C4-2B (cell line): ENCODE results near the gene RAD23B.

Experiments
- H3K27ac ChIP-seq: fragments of 450-650 bp; 2 replicates; pipeline ENCODE4 v1.5.1; 2017
- ZFX ChIP-seq: fragments of 450-650 bp; IDR thresholded peaks from 2 replicates; pipeline ENCODE4 v1.6.1; 2017
- TF ChIP-seq, protein P1 (sequence below): fragments of 450-650 bp; conservative IDR thresholded peaks from 2 replicates; pipeline ENCODE4 v1.5.1; 2017; ENCODE audit warnings: mild to moderate bottlenecking

The RAD23B gene

DNA sequence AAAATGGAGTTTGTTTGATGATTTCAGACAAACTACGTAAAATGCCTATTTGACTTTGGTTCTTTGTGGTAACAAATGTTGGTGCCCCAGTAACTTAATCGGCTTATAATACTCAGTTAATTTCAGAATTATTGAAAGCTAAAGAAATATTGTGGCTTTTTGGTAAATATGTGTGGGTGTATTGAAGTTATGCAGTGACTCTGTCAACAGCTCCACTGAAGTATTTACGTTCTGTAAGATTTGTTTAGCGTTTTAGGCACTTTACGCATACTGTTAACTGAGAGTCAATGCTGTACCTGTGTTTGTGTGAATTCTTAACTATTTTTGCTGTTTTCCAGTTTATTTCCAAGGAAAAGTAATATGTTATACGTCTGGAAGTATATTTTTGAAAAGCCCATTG lies 2.2 kb downstream of the RAD23B start:
- TF ChIP-seq, protein P1, sequence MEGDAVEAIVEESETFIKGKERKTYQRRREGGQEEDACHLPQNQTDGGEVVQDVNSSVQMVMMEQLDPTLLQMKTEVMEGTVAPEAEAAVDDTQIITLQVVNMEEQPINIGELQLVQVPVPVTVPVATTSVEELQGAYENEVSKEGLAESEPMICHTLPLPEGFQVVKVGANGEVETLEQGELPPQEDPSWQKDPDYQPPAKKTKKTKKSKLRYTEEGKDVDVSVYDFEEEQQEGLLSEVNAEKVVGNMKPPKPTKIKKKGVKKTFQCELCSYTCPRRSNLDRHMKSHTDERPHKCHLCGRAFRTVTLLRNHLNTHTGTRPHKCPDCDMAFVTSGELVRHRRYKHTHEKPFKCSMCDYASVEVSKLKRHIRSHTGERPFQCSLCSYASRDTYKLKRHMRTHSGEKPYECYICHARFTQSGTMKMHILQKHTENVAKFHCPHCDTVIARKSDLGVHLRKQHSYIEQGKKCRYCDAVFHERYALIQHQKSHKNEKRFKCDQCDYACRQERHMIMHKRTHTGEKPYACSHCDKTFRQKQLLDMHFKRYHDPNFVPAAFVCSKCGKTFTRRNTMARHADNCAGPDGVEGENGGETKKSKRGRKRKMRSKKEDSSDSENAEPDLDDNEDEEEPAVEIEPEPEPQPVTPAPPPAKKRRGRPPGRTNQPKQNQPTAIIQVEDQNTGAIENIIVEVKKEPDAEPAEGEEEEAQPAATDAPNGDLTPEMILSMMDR = no peak
- TF ChIP-seq ZFX = no peak
- no peak overlapping the region for H3K27ac ChIP-seq

DNA sequence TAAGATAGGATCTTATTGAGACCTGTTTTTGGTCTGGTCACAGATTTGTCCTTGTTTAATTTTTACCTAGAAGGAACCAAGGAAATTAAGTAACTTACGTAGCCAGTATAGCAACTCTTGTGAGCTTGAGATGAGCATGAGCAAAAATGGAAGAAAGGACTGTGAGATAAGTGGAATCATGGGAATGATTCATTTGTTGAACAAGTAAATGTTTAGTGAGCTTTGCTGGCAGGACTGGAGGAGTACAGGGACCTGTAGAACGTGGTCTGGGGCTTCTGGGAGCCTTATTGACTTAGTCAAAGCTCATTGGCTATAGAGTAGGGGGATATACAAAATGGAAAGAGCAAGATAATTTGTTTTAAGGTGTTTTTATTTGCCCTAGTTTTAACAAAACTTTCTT lies 3.0 kb downstream of the RAD23B start:
- TF ChIP-seq ZFX = no peak
- TF ChIP-seq, protein P1 = no peak
- no peak overlapping the region for H3K27ac ChIP-seq

DNA sequence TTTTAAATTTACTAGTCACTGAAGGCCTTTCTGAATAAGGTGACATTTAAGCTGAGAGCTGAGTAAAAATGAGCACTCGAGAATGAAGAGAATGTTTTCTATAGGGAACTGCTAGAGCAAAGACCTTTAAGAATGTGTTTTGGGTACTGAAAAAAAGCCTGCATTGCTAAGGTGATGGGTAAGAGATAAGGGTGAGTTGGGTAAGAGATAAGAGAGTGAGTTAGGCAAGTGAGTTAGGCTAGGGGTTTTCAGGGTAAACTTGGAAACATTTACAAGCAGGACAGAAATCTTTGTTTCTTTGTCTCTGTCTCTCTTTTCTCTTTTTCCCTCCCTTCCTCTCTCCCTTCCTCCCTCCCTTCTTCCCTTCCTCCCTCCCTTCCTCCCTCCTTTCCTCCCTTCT lies 5.6 kb downstream of the RAD23B start:
- H3K27ac ChIP-seq = no peak overlapping the region
- no peak for TF ChIP-seq ZFX
- TF ChIP-seq, protein P1 = no peak

DNA sequence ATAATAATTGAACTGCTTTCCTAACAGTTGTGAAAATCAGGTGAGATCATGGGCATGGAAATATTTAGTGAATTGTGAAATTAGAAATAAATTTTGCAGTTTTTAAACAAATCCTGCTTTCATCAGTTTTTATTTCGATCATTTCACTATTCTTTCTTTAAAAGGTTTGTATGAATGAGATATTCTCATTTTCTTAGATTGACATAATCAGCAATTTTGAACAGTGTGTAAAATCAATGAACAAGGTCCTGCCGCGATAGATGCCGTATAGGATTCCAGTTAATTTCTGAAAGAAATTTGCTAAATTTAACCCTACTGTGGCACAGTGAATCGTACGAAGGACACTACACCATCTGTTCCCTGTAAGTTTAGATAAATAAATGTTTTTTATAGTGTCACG lies 7.5 kb downstream of the RAD23B start:
- no peak overlapping the region for H3K27ac ChIP-seq
- TF ChIP-seq, protein P1 = no peak
- TF ChIP-seq ZFX = no peak

DNA sequence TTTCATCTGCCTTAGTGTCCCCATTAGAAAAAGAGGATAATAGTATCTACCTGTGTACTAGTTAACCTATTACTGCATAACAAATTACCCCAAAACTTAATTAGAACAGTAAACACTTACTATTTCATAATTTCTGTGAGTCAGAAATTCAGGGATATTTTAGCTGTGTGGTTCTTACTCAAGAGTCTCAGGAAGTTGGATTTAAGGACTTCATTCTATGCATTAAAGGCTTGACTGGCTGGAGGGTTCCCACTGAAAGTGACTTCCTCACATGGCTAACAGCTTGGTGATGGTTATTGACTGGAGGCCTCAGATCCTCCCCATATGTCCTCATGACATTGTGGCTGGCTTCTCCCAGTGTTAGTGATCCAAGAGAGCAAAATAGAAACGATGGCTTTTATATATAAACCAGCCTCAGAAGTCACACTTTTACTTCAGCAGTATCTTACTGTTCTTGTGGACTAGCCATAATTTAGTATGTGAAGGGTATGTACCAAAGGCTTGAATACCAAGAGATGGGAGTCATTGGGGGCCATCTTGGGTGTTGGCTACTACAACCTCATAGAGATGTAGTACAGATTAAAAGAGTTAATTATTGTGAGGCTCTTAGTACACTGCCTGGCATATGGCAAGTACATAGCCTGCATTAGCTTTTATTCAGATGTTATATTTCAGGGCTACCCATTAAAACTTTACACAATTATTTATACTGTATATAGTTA lies 9.9 kb downstream of the RAD23B start:
- H3K27ac ChIP-seq = no peak overlapping the region
- TF ChIP-seq, protein P1 = no peak
- no peak for TF ChIP-seq ZFX

DNA sequence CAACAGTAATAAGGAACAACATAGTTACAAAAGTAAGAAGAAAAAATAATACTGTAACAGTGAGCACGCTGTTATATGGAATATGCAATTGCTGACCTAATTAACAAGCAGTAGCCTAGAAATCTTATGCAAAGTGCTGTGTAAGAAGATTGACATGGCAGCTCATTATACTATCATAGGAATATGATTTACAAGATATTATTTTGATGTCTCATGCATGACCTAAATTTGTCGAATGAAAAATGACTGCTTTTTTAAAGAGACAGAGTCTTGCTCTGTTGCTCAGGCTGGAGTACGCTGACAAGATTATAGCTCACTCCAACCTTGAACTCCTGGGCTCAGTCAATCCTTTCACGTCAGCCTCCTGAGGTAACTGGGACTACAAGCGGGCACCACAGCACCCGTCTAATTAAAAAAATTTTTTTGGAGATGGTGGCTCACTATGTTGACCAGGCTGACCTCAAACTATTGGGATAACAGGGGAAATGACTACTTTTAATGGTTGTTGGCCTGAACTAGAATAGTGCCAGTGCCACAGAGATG lies 10.5 kb downstream of the RAD23B start:
- no peak overlapping the region for H3K27ac ChIP-seq
- no peak for TF ChIP-seq ZFX
- TF ChIP-seq, protein P1 = no peak

DNA sequence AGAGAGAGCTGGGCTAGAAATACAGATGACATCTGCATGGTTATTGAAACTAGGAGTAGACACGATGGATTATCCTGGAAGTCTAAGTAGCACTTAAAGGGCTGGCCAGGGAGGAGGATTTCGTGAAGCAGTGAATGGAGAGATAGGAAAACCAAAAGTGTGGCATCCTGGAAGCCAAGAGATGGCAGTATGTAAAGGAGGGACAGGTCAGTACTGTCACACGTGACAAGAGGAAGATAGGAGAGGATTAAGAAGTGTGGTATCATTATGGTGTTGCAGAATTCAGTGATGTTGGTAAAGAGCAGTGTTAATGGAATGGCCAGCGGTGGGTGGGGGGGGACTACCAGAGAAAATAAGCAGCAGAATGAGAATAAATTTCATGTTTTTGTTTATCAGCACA lies 11.7 kb downstream of the RAD23B start:
- TF ChIP-seq ZFX = no peak
- TF ChIP-seq, protein P1 = no peak
- H3K27ac ChIP-seq = no peak overlapping the region
